Measurements from ENCODE around the gene TNIP1.

Gene TNIP1

GRCh38 chr5:151064916-151065499 lies 15.8 kb downstream of the TNIP1 start:
- no peak for DNase-seq

GRCh38 chr5:151063142-151063989 lies 17.5 kb downstream of the TNIP1 start:
- peak; percentile 93 for DNase-seq

DNA sequence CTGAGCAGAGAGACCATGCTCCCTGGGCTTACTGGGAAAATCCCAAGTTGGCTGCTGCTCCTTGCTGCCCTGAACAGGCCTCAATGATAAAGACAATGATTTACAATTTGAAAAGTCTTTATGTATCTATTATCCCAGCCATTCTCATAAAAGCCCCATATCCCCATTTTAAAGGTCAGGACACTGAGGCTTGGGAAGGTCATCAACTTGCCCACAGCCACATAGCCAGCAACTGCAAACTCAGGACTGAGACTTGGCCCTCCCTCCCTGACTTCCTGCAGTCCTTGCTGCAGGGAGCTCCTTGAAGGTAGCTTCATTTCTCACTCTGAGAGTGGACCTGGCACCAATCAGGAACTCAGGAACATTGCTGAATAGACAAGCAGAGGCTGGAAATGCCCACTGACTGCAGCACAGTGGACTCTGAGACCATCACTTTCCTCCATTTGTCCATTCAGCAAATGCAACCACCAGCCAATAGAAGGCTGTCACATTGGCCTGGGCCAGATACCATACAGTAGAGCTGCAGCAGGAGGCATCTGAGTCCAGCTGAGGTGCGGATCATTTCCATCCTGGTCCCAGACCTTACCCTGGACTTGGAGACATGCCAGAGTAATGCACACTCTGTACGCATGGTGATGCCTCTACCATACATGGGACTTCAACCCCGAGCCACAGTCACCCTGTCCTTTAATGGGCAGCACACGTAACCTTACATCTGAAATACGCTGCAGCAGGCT lies 18.3 kb downstream of the TNIP1 start:
- DNase-seq: no peak

- no peak for DNase-seq
These were observed 20.1 kb downstream of the TNIP1 start for GRCh38 chr5:151060742-151061141.

GRCh38 chr5:151058891-151059489 lies 21.8 kb downstream of the TNIP1 start:
- no peak for DNase-seq

- DNase-seq: no peak
These were observed 22.5 kb downstream of the TNIP1 start for GRCh38 chr5:151058301-151058700.

- DNase-seq: no peak
These were observed 24.2 kb downstream of the TNIP1 start for GRCh38 chr5:151056379-151057325.

DNA sequence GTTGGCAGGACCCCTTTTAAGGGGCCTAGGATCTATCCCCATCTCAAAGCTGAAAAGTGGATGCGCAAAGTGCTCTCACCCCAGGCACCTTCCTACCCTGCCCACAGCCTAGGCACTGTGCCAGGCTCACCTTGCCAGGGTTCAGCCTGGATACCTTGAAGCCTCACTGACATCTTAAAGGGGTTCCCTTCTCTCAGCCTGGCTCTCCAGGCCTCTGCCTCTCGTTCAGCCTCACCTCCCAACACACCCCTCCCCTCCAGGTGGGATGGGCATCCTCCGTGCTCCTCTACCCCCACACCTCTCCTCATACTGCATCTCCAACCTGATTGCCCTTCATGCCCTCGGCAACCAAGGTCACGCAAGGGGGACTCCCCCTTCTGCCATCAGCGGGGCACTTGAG lies 25.5 kb downstream of the TNIP1 start:
- DNase-seq: no peak

- DNase-seq: no peak
These were observed 26.1 kb downstream of the TNIP1 start for GRCh38 chr5:151054709-151055108.

DNA sequence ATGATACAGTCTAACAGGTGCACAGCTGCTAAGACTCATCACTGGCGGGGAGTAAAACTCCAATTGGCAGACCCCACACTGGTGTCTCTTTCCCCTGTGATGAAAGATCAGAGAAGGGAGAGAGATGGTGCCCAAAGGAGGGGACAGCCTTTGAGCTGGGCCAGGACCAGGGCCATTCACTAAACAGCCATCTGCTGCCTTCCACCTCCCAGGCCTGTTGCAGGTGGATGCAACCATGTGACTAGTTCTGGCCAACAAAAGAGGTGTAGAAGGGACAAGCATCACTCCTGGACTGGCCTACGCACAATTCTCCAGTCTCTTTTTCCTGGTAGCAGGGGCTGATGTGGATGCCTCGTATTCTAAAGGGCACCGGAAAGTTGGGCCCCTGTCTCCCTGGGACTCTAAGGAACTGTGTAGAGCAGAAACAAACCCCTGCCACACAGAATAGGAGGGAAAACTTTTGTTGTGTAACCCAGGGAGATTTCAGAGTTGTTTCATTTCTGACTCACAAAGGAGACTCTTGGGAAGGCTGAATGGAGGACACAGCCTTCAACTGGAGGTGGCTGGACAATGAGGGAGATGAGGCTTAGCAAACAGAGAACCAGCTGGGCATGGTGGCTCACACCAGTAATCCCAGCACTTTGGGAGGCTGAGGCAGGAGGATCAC lies 26.9 kb downstream of the TNIP1 start:
- no peak for DNase-seq

DNA sequence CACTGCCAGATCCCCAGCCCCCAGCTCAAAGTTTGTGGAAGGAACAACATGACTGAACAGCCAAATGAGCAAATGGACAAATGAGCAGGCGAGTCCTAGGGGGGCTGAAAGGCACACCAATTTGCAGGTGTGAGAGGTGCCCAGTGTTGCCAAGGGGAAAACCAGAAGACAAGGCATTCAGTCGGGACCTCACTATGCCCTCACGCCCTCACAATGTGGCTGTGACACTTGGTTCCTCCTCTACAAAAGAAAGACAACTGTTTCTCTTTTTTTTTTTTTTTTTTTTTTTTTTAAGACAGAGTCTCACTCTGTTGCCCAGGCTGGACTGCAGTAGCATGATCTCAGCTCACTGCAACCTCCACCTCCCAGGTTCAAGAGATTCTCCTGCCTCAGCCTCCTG lies 28.0 kb downstream of the TNIP1 start:
- no peak for DNase-seq

DNA sequence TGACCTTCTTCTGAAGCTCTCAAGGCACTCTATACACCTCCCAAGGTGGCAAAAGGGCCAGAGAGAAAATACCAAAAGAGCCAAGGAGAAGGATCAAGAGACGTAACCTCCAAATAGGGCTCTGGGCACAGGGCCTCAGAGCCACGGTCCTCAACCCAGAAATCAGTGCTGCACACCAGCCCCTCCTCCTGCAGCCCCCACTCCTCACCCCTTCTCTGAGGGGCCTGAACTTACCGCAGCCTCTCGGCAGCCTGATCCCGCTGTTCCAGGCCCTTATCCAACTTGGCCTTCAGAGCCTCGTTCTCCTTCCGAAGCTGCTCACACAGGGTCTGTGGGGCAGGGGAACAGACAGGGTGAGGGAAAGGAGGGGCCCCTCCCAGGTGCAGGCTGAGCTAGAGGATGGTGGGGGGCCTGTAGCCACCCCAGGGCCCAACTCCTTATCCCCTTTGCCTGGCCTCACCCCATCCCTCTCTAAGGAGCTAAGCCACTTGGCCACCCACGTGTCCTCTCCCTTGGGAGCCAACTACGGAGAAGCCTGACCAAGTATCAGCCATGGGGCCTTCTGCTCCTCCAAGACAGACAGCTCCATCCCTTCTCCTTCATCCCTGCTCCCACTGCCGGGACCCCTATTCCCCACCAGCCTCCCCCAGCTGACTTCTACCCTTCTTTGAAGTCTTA lies 28.8 kb downstream of the TNIP1 start:
- no peak for DNase-seq

DNA sequence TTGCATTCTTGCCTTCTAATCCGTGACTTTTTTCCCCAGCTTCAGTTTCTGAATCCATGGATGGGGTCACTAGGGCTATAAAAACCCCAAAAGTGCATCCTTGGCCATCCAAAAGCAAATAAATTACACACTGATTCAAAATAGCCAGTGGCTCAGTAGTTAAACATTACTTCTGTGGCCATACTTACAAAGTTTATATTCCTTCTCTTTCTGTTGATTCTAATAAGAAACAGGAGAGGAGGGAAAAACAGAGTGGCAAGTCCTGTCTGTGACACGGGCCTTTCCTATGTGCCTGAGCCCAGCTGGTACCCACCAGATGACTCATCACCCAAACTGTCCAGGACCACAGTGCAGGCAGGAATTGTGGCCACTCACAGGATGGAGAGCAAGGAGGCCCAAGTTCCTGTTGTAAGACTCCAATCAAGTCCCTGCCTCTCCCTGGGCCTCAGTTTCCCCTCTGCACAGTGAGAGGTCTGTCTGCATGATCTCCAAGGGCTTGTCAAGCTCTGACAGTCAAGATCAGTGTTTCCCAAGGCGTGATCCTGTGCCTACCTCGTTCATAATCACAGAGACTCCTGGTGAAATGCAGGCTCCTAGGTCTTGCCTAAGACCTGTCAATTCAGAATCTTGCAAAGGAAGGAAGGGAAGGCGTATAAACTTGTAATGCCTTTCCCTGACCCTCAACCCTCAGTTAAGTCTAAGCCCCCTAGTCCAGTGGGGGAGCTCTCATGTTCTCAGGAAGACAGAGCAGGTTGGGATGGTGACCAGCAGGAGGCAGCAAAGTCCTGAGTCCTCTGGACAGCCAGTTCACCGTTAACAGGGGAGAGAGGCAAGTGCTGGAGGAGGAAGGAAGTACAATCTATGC lies 29.5 kb downstream of the TNIP1 start:
- peak; percentile 76 for DNase-seq

GRCh38 chr5:151048526-151048925 lies 32.3 kb downstream of the TNIP1 start:
- no peak for DNase-seq

DNA sequence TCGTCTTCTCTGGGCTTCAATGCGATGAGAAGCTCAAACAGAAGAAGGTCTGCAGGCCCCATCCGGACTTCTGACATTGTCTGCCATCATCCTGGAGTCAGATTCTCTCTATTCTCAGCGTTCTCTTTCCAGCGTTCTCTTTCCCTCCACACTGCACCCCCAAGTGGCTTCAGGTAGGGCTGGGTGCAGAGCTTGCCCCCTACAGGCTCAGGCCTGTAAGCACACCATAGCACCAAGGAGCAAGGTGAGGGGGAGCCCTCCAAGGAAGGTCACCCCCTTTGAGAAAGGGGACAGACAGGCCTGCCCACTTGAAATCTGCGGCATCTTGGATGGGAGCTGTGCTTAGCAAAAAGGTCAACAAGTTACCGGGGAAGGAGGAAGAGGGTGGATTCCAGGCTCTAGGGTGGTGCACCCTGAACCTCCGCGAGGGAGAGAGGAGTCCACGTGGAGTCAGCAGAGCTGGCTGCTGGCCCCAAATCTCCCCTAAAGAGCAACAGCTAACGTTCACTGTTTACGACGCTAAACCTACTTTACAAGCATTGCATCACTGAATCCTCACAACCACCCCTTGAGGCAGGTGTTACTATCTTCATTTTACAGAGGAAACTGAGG lies 32.9 kb downstream of the TNIP1 start:
- DNase-seq: no peak

DNA sequence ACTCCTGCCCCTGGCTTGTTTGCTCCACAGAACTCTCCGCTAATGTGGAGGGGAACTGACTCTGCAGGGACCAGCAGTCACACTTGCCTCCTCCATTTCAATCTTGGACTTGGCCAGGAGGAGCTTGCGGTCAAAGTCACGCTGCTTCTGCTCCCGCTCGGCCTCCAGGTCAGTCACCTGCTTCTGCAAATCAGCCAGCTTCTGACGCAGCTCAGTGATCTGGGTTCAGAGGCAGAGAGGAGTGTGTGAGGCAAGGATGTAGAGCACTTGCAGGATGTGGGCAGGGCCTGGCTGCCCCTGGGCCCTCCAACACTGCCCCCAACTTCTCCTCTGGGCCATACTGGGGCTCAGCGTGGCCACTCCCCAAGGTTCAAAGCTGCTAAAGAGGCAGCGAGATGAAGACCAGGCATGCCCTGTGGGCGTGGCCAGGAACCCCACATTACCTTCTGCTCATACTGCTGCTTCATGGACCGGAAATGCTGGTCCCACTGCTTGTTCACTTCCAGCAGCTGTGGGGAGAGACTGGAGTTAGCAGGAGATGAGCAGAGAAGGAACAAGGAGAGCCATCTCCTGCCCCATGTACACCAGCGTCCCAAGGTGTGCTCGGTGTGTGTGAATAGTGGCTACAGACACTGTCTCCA lies 38.3 kb downstream of the TNIP1 start:
- no peak for DNase-seq

DNA sequence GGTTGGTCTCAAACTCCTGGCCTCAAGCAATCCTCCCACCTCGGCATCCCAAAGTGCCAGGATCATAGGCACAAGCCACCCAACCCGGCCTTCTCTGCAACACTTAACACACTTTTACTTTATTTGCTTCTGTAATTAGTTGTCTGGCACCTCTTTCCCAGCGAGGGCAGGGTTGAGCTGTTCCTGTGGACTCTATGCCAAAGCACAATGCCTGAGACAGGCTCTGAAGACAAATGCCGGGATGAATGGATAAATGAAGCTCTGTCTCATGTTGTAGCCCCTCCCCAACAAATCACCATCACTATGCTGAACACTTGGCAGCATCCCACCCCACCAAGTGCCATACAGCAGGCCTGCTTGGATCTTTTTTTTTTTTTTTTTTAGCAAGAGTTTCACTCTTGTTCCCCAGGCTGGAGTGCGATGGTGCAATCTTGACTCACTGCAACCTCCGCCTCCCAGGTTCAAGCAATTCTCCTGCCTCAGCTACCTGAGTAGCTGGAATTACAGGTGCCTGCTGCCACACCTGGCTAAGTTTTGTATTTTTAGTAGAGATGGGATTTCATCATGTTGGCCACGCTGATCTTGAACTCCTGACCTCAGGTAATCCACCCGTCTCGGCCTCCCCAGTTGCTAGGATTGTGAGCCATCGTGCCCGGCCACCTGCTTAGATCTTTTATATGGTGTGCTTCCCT lies 39.1 kb downstream of the TNIP1 start:
- no peak for DNase-seq

DNA sequence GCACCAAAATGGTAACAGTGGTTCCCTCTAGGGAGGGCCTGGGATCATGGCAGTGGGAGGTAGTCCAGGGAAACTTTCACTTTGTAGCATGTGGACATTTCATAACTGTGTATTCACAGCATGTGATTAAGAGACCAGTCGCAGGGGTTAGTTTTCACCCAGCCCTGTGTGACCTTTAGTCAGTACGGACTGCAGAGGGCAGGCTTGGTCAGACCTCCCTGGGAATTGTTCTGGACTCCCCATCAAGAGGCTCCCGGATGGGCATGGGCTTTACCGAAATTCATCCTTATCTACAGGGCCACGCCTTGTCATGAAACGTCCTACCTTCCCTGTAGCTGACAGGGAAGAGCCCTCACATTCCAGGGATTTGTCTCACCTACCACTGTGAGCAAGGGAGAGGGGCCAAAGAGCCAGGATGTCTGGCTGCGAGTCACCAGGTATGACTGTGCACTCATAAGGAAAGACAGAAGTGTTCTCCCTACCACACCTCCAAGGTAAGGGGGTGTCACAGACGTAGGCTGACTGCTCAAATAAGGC lies 40.6 kb downstream of the TNIP1 start:
- DNase-seq: no peak
